NCI-H146 (cell line): Measurements from ENCODE around the gene SIAH3.
A peak's percentile ranks its signal among the peaks of the same experiment; 100 is the strongest.

Source experiments
- DNase-seq: peaks from one replicate; lab custom pipeline; 2025; lab: John Stamatoyannopoulos, UW

Gene SIAH3

DNA sequence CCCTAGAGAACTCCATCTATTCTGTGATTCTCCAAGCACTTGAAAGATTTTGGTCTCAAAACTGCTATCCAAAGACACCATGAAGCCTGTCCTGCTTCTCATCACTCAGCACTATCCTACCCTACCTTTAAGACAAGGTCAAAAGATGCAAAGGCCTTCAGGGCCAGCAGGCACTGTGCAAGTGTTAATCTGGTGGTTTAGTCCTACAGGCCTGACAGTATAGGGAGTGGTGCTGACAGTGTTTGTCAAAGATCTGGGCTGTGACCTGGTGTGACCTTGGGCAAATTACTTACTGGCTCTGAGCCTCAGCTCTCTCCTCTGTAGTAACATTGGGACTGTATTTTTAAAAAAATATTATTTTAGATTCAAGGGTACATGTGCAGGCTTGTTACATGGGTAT lies 28.0 kb downstream of the SIAH3 start:
- DNase-seq, result no peak

DNA sequence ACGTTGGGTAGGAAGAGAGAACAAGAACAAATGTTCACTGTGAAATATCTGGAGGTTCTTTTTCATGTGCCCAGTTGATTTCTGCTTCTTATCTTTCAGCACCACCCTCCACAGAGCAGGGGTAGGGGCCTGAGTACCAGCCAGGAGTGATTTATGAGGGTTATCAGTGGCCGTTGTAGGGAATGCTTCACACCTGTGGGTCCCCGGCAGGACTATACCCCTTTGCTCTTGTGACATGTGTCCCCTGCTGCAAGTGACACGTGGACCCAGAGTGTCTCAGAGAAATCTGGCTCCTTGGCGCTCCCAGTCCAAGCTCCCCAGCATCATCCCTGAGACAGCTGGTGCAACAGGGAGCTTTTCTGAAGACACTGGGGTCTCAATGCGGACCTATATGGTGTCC lies 29.7 kb downstream of the SIAH3 start:
- no peak for DNase-seq

GRCh38 chr13:45820106-45820838 lies 31.3 kb downstream of the SIAH3 start:
- DNase-seq, result no peak

GRCh38 chr13:45817833-45818232 lies 33.7 kb downstream of the SIAH3 start:
- no peak for DNase-seq

DNA sequence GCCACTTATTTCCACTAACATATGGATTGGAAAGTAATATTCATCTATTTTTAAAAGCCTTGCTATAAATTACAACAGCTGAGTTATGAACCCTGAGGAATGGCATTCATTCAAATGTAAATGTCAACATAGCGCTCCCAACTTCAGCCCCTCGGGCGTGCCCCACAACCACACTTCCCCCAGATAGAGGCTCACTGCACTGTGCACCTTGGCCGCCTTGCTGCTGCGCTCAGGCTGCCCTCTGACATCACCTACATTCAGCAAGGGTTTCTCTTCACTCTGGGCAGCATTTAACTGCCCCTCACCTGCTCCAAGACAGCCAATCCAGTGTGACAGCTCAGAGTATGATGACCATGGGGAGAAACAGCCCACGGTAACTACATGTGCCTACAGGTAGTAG lies 35.1 kb downstream of the SIAH3 start:
- no peak for DNase-seq

DNA sequence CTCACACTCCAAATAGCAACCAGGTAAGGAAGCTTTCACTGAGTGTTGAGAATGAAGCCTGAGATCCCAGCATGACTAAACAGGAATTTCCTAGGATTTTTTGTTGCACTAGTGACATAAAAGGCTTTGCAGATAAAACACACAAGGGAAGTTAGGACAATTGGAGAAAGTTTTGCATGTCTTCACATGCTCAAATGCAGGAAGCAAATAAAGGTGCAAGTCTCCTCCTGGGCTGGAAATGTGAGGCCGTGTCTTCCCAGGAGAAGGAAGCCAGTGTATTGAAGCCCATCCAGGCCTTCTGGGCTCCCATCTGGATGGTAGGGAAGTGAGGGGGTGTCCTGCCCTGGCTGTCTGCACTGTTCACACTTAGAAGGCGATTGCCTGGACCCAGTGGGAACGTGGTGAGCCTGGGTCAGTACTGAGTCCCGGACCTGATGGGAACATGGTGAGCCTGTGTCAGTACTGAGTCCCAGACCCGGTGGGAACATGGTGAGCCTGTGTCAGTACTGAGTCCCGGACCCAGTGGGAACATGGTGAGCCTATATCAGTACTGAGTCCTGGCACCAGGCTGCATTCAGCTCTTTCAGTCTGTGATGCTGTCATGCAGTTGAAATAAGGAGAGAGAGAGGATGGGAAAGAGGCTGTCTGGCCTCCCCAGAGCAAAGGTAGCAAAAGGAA lies 38.7 kb downstream of the SIAH3 start:
- DNase-seq, result no peak

GRCh38 chr13:45811891-45812694 lies 39.5 kb downstream of the SIAH3 start:
- DNase-seq, result no peak

GRCh38 chr13:45809801-45810394 lies 41.7 kb downstream of the SIAH3 start:
- DNase-seq, result no peak

GRCh38 chr13:45808925-45809324 lies 42.6 kb downstream of the SIAH3 start:
- DNase-seq, result no peak

DNA sequence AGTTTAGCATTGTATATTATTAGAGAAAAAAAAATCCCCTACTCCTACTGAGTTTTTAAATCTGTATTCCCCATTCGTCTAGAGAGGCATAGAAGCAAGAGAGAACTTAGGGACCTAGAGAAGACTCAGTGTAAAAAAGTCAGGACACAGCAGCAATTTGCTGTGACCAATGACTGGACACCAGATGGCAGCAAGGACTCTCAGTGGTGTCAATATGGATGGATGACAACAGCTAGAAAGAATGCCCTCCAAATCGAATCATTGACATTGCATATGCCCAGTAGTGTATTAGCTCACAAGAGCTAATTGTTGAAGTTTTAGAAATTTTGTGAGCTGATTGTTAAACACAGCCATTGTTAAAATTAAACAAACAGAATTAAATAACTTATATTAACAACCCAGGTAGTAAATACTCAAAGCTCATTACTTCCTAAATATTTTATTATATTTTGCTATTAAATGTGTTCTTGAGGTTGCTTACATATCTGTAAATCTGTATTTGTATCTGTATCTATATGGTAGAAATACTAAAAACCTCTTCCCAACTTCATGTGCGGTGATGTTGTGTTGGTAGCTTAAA lies 43.9 kb downstream of the SIAH3 start:
- peak; percentile 59 for DNase-seq

DNA sequence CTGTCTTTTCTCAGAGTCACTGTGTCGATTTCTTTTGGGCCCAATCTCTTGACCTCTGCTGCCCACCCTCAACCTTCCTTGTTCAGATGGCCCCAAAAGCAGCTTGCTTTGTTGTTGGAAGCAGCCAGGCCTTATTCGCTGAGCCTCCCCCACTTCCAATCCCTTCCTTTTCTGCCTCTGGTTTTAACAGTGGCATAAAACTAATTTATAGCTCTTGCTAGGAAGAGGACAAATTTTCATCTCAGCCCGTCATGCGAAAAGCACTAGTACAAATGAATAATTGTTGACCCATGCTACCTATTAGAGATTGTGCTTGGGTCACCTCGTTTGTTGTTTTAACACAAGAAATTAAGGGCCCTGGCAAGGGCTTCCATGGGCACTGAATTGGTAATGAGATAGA lies 51.1 kb downstream of the SIAH3 start:
- DNase-seq, result no peak

DNA sequence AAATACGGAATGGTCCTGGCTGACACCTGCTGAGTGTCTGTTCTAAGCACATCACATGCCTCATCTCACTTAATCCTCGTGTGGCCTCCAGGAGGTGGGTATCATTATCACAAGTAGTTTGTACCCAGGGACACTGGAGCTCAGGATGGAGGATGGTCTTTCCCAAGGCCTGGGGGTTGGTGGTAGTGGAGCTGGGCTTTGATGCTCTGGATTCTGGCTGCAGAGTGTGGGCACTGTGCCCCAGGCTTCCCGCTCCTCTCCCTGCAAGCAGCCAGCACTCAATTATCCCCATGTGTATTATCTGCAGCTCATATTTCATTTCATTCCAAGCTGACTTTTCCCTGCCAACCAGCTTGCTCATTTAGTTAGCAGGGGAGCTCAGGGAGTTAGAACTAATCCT lies 52.1 kb downstream of the SIAH3 start:
- peak; percentile 29 for DNase-seq

GRCh38 chr13:45798851-45799250 lies 52.7 kb downstream of the SIAH3 start:
- DNase-seq, result no peak

DNA sequence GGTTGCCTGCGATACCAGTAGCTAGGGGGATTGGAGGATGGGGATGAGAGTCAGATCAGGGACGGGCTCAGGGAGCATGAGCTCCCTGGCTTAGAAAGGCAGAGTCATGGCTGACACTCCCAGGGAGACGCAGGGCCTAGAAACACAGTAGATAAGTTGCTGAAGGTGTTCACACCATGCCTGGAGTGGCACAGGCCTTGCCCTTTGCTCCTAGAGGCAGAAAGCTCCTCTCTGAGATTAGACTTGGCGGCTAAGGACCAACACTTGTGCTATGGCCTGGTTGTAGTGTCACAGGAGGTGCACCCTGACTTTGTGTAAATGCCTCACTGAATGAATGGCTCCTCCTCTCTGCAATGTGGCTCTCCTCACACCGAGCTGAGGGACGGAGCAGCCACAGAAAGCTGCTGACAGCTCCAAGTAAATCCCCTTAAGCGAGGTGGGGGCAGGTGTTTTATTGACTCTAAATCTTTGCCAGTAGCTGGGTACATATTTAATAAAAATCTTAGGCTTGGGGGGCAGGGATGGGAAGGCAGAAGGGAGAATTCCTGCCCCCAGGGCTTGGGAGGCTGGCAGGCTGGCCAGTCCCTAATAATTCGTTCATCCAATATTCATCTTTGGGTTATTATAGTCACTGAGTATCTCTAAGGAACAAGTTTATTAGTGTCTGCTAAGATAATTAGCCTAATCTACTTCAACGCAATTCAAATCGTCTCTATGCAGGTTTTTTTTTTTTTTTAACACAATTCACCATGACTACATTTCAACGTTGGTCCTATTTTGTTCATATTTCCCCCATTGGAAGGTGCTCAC lies 54.9 kb downstream of the SIAH3 start:
- DNase-seq, result no peak

- no peak for DNase-seq
These were observed 58.7 kb downstream of the SIAH3 start for GRCh38 chr13:45792827-45793303.

DNA sequence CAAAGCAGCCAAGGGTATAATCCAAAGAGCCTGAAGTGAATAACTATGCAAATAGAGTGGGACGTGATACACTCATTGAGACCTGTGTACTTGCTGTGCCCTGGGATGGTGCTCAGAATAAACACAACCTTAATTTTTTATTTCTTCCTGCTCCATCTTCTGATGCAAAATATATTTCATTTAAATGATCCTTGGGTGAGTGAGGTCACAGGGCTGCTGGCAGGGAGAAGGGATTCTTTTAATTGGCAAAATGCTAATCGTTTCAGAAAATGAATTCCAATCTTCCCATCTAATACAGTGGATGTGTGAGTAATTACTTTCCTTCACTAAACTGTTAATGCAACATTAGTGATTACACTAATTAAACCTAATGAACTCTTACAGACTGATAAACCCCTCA lies 63.5 kb downstream of the SIAH3 start:
- no peak for DNase-seq

DNA sequence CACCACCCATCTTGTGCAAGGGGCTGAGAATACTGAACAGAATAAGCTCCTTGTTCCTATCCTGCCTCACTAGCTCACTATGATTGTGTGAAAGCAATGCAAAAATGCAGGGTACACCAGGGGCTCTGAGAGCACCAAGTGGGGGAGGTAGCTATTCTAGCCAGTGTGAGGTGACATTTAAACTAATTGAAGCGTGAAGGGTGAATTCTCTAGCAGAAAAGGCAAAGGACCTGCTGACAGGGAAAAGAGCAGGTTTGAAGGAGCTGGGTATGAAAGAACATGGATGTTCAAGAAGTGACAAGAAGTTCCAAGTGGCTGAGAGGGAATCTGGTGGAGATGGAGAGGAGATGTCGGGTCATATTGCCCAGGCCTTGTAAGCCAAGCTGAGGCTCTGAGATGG lies 64.2 kb downstream of the SIAH3 start:
- no peak for DNase-seq

- no peak for DNase-seq
These were observed 65.1 kb downstream of the SIAH3 start for GRCh38 chr13:45786293-45786920.

DNA sequence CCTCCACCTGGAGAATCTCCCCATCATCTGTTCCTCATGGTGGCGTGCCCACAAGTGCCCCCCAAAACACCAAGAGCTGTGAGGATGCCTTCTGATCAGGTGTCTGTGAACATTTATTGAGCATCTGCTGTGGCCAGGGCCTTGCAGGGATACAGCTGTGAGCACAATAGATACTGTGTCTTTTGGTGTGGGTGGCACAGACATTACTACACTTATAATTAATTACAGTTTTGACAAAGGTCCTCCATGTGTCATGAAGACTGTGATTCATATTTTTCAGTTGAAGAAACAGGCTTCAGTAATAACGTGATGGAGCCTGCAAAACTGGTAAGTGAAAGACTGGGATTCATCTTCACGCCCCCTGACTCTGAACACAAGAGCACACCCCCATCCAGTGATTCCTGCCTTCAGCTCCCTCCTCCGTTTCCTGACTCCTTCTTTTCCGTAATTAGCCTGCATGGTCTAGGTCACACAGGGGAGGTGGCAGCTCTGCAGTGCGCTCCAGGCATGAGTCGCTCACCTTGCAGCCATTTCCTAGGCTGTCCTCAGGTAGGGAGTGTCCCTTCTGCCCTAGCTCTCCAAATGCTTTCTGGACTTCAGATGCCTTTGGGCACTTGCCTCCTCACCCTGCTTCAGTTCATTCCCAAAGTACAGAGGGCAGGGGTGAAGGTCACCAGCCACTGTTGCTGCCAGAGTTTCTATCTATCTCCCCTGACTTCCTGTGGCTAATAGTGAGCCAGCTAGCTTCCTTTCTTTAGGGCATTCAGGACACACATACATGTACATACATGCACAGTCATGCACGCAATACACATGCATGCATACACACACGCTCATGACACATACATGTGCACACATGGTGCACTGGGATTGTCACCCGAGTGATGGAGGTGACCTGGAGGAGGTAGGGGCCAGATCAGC lies 66.5 kb downstream of the SIAH3 start:
- DNase-seq, result no peak
